ENCODE results near the gene ABCC8.

- no peak for TF ChIP-seq CTCF (conservative IDR thresholded peaks at IDR 0.05 in 1 of 2, IDR thresholded peaks at IDR 0.05 in 1 of 2; ENCODE audit: extremely low read depth in 1 of 2, insufficient read depth in 1 of 2, low read depth in 1 of 2, low read length in 2 of 2)
- TF ChIP-seq EZH2 (IDR thresholded peaks at IDR 0.05; ENCODE audit: borderline replicate concordance, low read length), result no peak
Observed at GRCh38 chr11:17443423-17443822, 33.2 kb downstream of the ABCC8 start.

Data from mammary epithelial cell (primary cell).